NOMO-1 (cell line): ENCODE measurements around the gene BDKRB2.
"Not testable (repeated sequence)": the region's sequence is repeated elsewhere in the genome, so short reads cannot be mapped to it uniquely, and the experiment has no call there.

Source experiments
- DNase-seq, 2 experiments: peaks; one replicate each; lab custom pipeline; 2025; ENCODE audit not compliant: unreplicated experiment in 2 of 2; lab: John Stamatoyannopoulos, UW

BDKRB2 gene

GRCh38 chr14:96221109-96221650, 16.5 kb downstream of the BDKRB2 start:
- DNase-seq = no peak

GRCh38 chr14:96221841-96222240, 17.2 kb downstream of the BDKRB2 start:
- no peak for DNase-seq

DNA sequence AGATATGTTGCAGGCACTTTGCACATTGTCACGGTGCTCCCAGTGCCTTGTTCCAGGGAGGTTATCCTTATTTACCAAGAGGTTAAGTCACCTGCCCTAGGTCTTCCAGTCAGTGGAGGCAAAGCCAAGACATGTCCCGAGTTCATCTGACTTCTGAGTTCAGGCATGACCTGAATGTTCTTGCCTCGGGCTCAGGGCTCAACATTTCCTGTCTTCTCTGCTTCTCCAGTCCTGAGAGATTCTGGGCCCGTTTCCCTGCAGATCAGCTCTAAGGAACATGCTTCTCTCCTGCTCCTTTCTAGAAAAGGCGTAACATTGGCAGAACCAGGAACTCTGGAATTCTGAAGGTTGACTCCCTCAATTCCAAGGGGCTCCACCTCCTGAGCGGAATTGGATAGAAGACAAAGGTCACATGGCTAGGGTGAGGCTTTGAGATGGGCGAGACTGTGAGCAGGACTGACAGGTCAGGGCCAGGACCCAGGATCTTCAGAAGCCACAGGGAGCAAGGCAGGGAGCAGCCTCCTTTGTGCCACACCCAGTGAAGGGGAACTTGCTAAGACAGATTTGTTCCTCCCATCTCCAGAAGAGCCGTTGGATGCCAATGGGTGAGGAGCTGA, 19.9 kb downstream of the BDKRB2 start:
- no peak for DNase-seq

GRCh38 chr14:96225213-96225612, 20.6 kb downstream of the BDKRB2 start:
- no peak for DNase-seq

- no peak for DNase-seq
Measured at GRCh38 chr14:96225745-96226151, 21.1 kb downstream of the BDKRB2 start.

DNA sequence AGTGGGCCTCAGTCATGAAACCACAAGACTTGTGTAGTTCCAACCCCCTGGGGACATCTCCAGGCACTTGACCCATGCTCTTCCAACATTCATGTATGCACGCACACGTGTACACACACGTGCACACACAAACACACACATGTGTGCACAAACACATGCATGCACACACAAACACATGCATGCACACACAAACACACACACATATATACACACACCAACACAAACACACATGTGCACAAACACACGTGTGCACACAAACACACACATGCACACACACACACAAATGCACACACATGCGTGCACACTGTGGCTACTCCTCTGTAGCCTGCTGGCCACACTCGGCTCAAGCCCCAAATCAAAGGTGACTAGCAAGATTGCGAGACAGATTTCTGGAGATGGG, 22.8 kb downstream of the BDKRB2 start:
- no peak for DNase-seq

GRCh38 chr14:96229315-96229714, 24.7 kb downstream of the BDKRB2 start:
- no peak for DNase-seq

GRCh38 chr14:96231056-96231455, 26.4 kb downstream of the BDKRB2 start:
- DNase-seq = no peak

GRCh38 chr14:96231526-96232130, 27.0 kb downstream of the BDKRB2 start:
- DNase-seq = no peak

DNA sequence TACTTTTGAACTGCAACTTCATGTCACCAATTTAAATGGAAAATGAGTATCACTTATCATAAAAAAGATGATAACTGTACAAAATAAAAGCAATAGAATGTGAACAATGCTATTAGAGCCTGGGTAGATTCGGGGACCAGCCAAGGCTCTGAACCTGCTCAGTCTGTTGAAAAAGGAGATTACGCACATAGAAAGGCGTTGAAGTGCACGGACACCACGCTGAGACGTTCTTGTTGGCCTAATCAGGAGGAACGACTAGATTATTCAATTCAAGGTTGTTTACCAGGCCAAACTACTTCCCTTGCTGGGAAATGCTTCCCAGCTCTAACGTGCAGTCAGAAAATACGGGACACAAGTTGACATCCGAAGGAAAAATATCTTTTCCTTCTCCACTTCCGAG, 27.9 kb downstream of the BDKRB2 start:
- DNase-seq = no peak

GRCh38 chr14:96233661-96234060, 29.0 kb downstream of the BDKRB2 start:
- DNase-seq = no peak

DNA sequence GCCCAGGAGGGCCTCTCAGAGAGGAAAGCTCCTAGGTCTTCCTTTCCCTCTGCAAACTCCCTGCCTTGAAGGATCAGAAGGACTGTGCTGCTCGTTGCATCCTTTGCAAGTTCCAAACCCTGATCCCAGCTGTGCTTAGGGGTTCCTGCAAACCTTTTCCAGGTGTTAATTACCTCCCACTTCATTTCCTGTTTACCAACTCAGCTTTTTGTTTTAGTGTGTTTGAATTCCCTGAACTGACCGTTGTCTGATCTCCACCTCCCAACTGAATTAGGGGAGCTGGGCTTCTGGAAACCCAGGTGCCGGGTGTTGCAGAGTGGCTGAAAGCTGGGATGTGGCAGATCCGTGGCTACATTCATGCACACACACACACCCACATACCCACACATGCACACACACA, 30.8 kb downstream of the BDKRB2 start:
- DNase-seq = no peak

DNA sequence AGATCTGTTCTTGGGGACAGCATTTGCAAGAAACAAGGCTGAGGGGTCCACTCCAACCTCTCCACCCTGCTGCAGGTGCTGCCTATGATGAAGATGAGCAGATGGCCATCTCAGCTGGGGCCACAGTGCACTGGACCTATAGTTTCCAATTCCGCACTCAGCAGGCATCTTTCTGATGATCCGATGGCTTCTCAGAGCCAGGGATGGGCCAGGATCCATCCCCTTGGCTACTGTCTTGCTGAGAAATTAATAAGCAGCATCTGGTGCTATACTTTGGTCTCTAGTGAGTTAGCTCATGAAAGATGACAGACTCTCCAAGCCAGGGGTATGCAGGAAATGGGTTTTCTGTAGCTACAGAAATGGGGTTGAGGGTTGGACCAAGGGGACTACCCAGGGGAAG, 33.0 kb downstream of the BDKRB2 start:
- no peak for DNase-seq

- no peak for DNase-seq
Measured at GRCh38 chr14:96238676-96239265, 34.1 kb downstream of the BDKRB2 start.

GRCh38 chr14:96239711-96240141, 35.1 kb downstream of the BDKRB2 start:
- no peak for DNase-seq

- DNase-seq = no peak
Measured at GRCh38 chr14:96240641-96241040, 36.0 kb downstream of the BDKRB2 start.

GRCh38 chr14:96242126-96242525, 37.5 kb downstream of the BDKRB2 start:
- no peak for DNase-seq

GRCh38 chr14:96243785-96244184, 39.1 kb downstream of the BDKRB2 start:
- no peak for DNase-seq

GRCh38 chr14:96245074-96245473, 40.4 kb downstream of the BDKRB2 start:
- not testable (repeated sequence) for DNase-seq

GRCh38 chr14:96245710-96246538, 41.3 kb downstream of the BDKRB2 start:
- no peak for DNase-seq

- DNase-seq = no peak
Measured at GRCh38 chr14:96246539-96246847, 41.9 kb downstream of the BDKRB2 start.
